HG02759 (cell line): ENCODE data around the gene NCOA3.
"Not testable (repeated sequence)": the region's sequence is repeated elsewhere in the genome, so short reads cannot be mapped to it uniquely, and the experiment has no call there.

Experiments used
- ATAC-seq: cut with Tn5 transposase; IDR thresholded peaks from one replicate; pipeline ENCODE4 v1.9.1; 2021; ENCODE audit warnings: mild to moderate bottlenecking, moderate library complexity; ENCODE audit not compliant: unreplicated experiment

The NCOA3 gene

GRCh38 chr20:47468290-47469050, 33.2 kb upstream of the NCOA3 start:
- peak; percentile 81 for ATAC-seq

GRCh38 chr20:47475419-47476044, 26.2 kb upstream of the NCOA3 start:
- ATAC-seq, result no peak

GRCh38 chr20:47476452-47476851, 25.2 kb upstream of the NCOA3 start:
- ATAC-seq, result no peak

GRCh38 chr20:47479093-47479492, 22.6 kb upstream of the NCOA3 start:
- ATAC-seq, result no peak

GRCh38 chr20:47479506-47479905, 22.2 kb upstream of the NCOA3 start:
- no peak for ATAC-seq

GRCh38 chr20:47480239-47480638, 21.4 kb upstream of the NCOA3 start:
- no peak for ATAC-seq

- no peak for ATAC-seq
These were observed 21.0 kb upstream of the NCOA3 start for GRCh38 chr20:47480705-47481104.

GRCh38 chr20:47481330-47482216, 20.1 kb upstream of the NCOA3 start:
- no peak for ATAC-seq

- no peak for ATAC-seq
These were observed 19.0 kb upstream of the NCOA3 start for GRCh38 chr20:47482705-47483104.

- ATAC-seq, result no peak
These were observed 17.4 kb upstream of the NCOA3 start for GRCh38 chr20:47484303-47484702.

- peak; percentile 73 for ATAC-seq
These were observed 14.3 kb upstream of the NCOA3 start for GRCh38 chr20:47487175-47487917.

- no peak for ATAC-seq
These were observed 12.2 kb upstream of the NCOA3 start for GRCh38 chr20:47489448-47489872.

- no peak for ATAC-seq
These were observed 10.9 kb upstream of the NCOA3 start for GRCh38 chr20:47490795-47491194.

- ATAC-seq, result no peak
These were observed 9.4 kb upstream of the NCOA3 start for GRCh38 chr20:47492284-47492683.

GRCh38 chr20:47493175-47493962, 8.3 kb upstream of the NCOA3 start:
- ATAC-seq, result no peak

GRCh38 chr20:47493963-47494293, 7.8 kb upstream of the NCOA3 start:
- no peak for ATAC-seq

- not testable (repeated sequence) for ATAC-seq
These were observed 7.1 kb upstream of the NCOA3 start for GRCh38 chr20:47494606-47495005.

GRCh38 chr20:47496118-47496517, 5.6 kb upstream of the NCOA3 start:
- no peak for ATAC-seq

- ATAC-seq, result no peak
These were observed 3.1 kb upstream of the NCOA3 start for GRCh38 chr20:47498606-47499005.

- no peak for ATAC-seq
These were observed 2.6 kb upstream of the NCOA3 start for GRCh38 chr20:47499053-47499452.
